ENCODE measurements around the gene PTP4A2. TPM values are rescaled to one million over a fixed set of nuclear protein-coding genes. Genes with fewer than 3 reads are reported as not detected.
A peak's percentile ranks its signal among the peaks of the same experiment; 100 is the strongest.
"Not testable (repeated sequence)": the region's sequence is repeated elsewhere in the genome, so short reads cannot be mapped to it uniquely, and the experiment has no call there.

PTP4A2 gene
- total and polyA plus RNA-seq, 7 donors: 145 to 327 (median 228) TPM

DNA sequence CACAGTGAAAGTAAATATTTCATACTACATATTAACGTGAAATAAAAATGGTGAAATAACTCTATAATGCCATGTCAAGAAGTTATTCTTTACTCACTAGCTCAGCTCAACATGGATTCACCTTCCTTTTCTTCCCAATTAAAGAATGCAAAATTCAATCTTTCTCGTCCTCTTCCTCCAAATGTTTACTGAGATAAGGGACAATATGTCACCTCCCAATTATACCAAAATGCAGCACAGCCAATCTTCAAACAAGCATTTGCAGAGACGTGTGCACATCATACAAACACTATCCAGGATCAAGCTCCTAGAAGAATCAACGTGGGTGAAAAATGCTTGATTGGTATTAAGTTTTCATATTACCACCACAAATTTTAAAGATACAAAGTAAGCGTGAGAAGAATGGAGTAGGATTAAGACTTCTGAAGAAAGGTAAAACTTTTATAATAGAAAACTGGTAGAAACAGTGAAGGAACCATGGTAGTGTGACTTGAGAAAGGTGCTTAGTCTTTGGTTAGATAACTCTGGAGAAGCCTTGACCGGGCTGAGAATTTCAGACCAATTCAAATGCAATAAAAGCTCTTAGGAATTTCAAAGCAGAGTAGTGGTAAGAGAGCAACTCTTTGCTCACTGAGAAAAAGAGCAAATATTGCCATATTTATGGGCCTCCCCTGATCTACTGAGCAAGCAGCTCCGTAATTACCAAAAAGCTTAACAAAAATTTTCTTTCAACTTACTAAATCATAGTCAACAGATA is 7.2 kb downstream of the PTP4A2 start:
- Histone ChIP-seq H3K4me1 (peaks cover 0 to 98% (median 90%) of the 10 kb centered on the region in 4 donors), H3K4me3 (no peak overlapping the region), H3K9me3 (no peaks in the 10 kb centered on the region), H3K36me3 (no peaks in the 10 kb centered on the region), H3K27ac (peak overlapping the region; percentile 50 to 96 (median 72)), H3K27me3 (no peaks in the 10 kb centered on the region)
- TF ChIP-seq, protein P1, sequence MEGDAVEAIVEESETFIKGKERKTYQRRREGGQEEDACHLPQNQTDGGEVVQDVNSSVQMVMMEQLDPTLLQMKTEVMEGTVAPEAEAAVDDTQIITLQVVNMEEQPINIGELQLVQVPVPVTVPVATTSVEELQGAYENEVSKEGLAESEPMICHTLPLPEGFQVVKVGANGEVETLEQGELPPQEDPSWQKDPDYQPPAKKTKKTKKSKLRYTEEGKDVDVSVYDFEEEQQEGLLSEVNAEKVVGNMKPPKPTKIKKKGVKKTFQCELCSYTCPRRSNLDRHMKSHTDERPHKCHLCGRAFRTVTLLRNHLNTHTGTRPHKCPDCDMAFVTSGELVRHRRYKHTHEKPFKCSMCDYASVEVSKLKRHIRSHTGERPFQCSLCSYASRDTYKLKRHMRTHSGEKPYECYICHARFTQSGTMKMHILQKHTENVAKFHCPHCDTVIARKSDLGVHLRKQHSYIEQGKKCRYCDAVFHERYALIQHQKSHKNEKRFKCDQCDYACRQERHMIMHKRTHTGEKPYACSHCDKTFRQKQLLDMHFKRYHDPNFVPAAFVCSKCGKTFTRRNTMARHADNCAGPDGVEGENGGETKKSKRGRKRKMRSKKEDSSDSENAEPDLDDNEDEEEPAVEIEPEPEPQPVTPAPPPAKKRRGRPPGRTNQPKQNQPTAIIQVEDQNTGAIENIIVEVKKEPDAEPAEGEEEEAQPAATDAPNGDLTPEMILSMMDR (IDR thresholded peaks at IDR 0.05): no peak
- TF ChIP-seq POLR2A (IDR thresholded peaks at IDR 0.05) (no peak), POLR2AphosphoS5 (IDR thresholded peaks at IDR 0.05) (no peak), EP300 (IDR thresholded peaks at IDR 0.05) (no peak)
- DNase-seq: no peak
- intact Hi-C loops (cut with DNase I): loop anchor here (10.0 kb wide), 1 partner anchor 286 kb away; the partner anchor contains the start of gene PEF1
- 28 to 42% methylated on average over 7 of the region's 7 CpGs for WGBS, 2 donors

DNA sequence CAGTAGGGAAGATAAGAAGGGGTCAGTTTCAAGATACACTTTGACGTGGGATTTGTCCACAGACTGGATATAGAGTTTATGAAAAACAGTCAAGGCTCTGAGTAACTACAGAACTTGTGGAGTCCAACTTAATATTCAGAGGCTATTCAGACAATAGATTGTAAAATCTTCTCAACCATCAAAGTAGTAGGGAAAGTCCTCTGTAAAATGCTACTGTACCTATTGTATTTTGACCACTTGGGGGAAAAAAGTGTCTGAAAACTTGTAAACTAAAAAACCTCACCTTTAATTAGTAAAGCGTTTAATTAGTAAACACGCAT is 10.5 kb downstream of the PTP4A2 start:
- Histone ChIP-seq H3K4me3 (no peak overlapping the region), H3K27me3 (no peaks in the 10 kb centered on the region), H3K36me3 (no peaks in the 10 kb centered on the region), H3K9me3 (no peaks in the 10 kb centered on the region), H3K27ac (no peak overlapping the region), H3K4me1 (peaks cover 0 to 96% (median 88%) of the 10 kb centered on the region in 4 donors)
- whole genome bisulfite sequencing, 2 donors: 57 to 80% methylated on average over 3 of the region's 3 CpGs
- no peak for TF ChIP-seq POLR2A (IDR thresholded peaks at IDR 0.05)
- TF ChIP-seq, protein P1 (IDR thresholded peaks at IDR 0.05): no peak
- TF ChIP-seq POLR2AphosphoS5 (IDR thresholded peaks at IDR 0.05): no peak
- no peak for TF ChIP-seq EP300 (IDR thresholded peaks at IDR 0.05)
- intact Hi-C loops (cut with DNase I): no loop called here
- no peak for DNase-seq

DNA sequence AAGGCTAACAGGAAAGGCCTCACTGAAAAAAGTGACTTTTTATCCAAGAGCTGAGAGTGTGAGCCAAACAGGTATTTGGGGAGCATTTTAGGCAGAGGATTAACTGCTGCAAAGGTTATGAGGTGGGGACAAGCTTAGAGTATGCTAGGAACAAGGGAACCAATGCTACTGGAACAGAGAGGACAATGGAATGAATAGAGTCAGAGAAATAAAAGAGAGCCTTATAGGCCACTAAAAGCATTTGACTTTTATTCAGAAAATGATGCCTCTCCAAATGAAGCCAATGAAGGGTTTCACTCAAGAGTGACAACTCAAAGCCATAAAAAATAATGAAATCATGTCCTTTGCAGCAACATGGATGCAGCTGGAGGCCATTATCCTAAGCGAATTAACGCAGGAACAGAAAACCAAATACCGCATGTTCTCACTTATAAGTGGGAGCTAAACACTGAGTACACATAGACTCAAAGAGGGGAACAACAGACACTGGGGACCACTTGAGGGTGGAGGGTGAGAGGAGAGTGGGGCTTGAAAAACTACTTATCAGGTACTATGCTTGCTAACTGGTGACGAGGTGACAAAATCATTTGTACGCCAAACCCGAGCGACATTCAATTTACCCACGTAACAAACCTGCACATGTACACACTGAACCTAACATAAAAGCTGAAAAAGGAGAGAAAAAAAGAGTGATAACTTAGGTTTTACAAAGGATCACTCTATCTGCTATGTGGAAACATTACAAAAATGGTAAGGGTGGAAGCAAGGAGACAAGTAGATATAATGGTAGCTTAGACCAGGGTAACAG is 11.1 kb downstream of the PTP4A2 start:
- TF ChIP-seq EP300 (IDR thresholded peaks at IDR 0.05) (no peak), POLR2AphosphoS5 (IDR thresholded peaks at IDR 0.05) (no peak), POLR2A (IDR thresholded peaks at IDR 0.05) (no peak)
- TF ChIP-seq, protein P1 (IDR thresholded peaks at IDR 0.05): no peak
- 72 to 88% methylated on average over 8 of the region's 8 CpGs for WGBS, 2 donors
- Histone ChIP-seq H3K27me3 (no peaks in the 10 kb centered on the region), H3K36me3 (no peaks in the 10 kb centered on the region), H3K27ac (peak overlapping the region in 1 of 4 donors; percentile 0), H3K4me1 (peaks cover 0 to 96% (median 88%) of the 10 kb centered on the region in 4 donors), H3K9me3 (no peaks in the 10 kb centered on the region), H3K4me3 (no peak overlapping the region)
- DNase-seq: no peak
- intact Hi-C loops (cut with DNase I): no loop called here

DNA sequence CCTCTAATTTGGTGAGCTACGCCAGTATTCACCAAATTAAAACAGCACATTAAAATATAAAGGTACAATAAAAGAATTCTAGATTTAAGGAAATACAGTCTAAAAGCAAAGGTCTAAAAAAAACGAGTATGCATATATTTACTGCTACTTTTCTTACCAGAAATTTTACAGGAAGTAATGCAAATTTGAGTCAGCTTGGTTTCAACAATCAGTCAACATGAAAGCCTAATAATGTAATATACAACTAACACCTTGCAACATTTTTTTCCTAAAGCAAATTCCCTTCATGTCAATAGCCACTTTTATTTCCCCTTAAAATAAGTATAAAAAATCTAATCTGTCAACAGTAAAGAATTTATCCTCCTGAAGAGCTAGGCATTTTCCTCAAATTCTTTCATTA is 11.9 kb downstream of the PTP4A2 start:
- Histone ChIP-seq H3K27me3 (no peaks in the 10 kb centered on the region), H3K36me3 (no peaks in the 10 kb centered on the region), H3K4me3 (no peak overlapping the region), H3K27ac (peak overlapping the region in 1 of 4 donors; percentile 0), H3K4me1 (peaks cover 0 to 96% (median 88%) of the 10 kb centered on the region in 4 donors), H3K9me3 (no peaks in the 10 kb centered on the region)
- intact Hi-C loops (cut with DNase I): no loop called here
- DNase-seq: no peak
- TF ChIP-seq, protein P1 (IDR thresholded peaks at IDR 0.05): no peak
- TF ChIP-seq POLR2A (IDR thresholded peaks at IDR 0.05): no peak
- TF ChIP-seq EP300 (IDR thresholded peaks at IDR 0.05): no peak
- TF ChIP-seq POLR2AphosphoS5 (IDR thresholded peaks at IDR 0.05): no peak
- WGBS, 2 donors: 47 to 50% methylated on average over 2 of the region's 2 CpGs

DNA sequence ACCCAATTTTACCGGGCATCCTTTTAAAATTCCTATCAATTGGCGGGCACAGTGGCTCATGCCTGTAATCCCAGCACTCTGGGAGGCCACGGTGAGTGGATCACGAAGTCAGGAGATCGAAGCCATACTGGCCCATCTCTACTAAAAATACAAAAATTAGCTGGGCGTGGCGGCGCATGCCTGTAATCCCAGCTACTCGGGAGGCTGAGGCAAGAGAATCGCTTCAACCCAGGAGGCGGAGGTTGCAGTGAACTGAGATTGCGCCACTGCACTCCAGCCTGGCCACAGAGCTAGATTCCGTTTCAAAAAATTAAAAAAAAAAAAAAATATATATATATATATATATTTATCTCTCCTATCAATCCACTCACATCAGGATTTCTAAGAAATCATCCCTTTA is 12.3 kb downstream of the PTP4A2 start:
- H3K27me3 ChIP-seq; H3K27ac ChIP-seq; H3K9me3 ChIP-seq; intact Hi-C loops (cut with DNase I); DNase-seq; H3K4me3 ChIP-seq; H3K36me3 ChIP-seq: not testable (repeated sequence)
- peaks cover 0 to 96% (median 88%) of the 10 kb centered on the region in 4 donors for H3K4me1 ChIP-seq
- WGBS, 2 donors: 80 to 87% methylated on average over 13 of the region's 13 CpGs

Measured in sigmoid colon (tissue), 7 donors.